Stimulated activated effector memory CD8-positive, alpha-beta T cell treated with anti-CD3 and anti-CD28 coated beads, Interleukin-12 subunit alpha, Interleukin-12 subunit beta, amount 100 ng/mL, for 72 hours (primary cell): ENCODE results near the gene MEIS1.

ENCODE experiments used
- ATAC-seq: fragments of 150-1000 bp; cut with Tn5 transposase; 2 replicates; pipeline ENCODE4 v1.10.0; 2021
- DNase-seq, 2 donors: peaks; one replicate each; pipeline ENCODE4 v3.0.0; 2021 to 2022; ENCODE audit warnings: low spot score in 2 of 2
- H3K27ac Mint-ChIP-seq: one replicate; pipeline ENCODE4 v1.8.0; 2022; ENCODE audit warnings: mild to moderate bottlenecking, mixed read lengths
- H3K36me3 Mint-ChIP-seq: one replicate; pipeline ENCODE4 v1.8.0; 2022; ENCODE audit warnings: mild to moderate bottlenecking, mixed read lengths
- H3K4me1 Mint-ChIP-seq: one replicate; pipeline ENCODE4 v1.8.0; 2022; ENCODE audit warnings: mixed read lengths
- H3K4me3 Mint-ChIP-seq: one replicate; pipeline ENCODE4 v1.8.0; 2022; ENCODE audit warnings: mild to moderate bottlenecking, mixed read lengths
- H3K9me3 Mint-ChIP-seq: one replicate; pipeline ENCODE4 v1.8.0; 2022; ENCODE audit warnings: mixed read lengths

Gene MEIS1

GRCh38 chr2:66497431-66498288 lies 62.7 kb downstream of the MEIS1 start:
- Mint-ChIP-seq H3K36me3 (no peaks in the 10 kb centered on the region), H3K27ac (no peak overlapping the region), H3K9me3 (peaks cover 2% of the 10 kb centered on the region), H3K4me3 (no peak overlapping the region), H3K4me1 (no peaks in the 10 kb centered on the region)
- DNase-seq: no peak
- no peak for ATAC-seq

DNA sequence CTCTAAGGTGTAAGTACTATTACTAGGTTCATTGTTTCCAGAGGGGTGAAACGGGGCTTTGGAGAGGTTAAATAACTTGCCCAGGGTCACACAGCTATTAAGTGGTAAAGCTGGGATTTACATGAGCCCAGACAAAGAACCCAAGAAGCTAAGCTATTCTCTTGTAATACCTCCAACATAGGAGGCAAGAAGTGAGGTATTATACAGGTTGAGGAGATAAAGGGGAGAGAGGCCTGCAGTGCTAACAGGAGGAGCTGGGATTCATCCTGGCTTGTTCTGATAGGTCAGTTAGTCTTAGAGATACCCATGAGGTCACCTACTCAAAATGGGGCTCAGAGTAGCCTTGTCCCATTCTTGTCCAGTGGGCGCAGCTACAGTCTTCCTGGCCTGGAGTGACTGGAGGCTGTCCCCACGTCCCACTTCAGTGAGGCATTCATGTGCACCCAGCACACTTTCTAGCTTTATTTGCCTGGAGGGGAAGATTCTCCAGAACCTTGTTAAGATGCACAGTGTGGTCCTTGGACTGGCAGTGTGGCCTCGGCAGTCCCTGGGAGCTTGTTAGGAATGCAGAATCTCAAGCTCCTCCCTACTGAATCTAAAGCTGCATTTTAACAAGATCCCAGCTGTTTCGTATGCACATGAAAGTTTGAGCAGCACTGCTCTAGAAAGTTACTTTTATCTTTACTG lies 63.5 kb downstream of the MEIS1 start:
- Mint-ChIP-seq H3K9me3 (peaks cover 2% of the 10 kb centered on the region), H3K27ac (no peak overlapping the region), H3K4me1 (no peaks in the 10 kb centered on the region), H3K4me3 (no peak overlapping the region), H3K36me3 (no peaks in the 10 kb centered on the region)
- DNase-seq (no peak), ATAC-seq (no peak)

DNA sequence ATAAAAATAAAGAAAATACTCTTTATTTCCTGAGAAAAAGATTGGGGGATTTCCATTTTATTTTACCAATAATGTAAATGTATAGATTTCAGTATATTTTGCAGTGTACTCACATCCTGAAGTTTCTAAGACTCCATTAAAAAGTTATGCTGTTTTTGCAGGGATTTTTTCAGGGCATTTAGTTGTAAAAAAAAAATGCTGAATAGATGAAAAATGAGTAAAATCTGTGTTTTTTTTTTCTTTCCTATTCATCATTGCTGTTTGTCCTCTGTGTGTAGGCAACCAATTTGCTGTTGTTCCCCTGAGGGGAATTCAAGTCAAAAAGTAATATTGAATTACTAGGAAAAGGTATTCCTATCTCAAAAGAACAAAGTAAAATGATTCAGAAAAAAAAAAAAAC lies 66.3 kb downstream of the MEIS1 start:
- H3K27ac Mint-ChIP-seq: no peak overlapping the region
- H3K4me3 Mint-ChIP-seq: no peak overlapping the region
- ATAC-seq: no peak
- no peaks in the 10 kb centered on the region for H3K36me3 Mint-ChIP-seq
- H3K4me1 Mint-ChIP-seq: no peaks in the 10 kb centered on the region
- DNase-seq: no peak
- no peaks in the 10 kb centered on the region for H3K9me3 Mint-ChIP-seq

- H3K9me3 Mint-ChIP-seq: no peaks in the 10 kb centered on the region
- no peak overlapping the region for H3K27ac Mint-ChIP-seq
- no peaks in the 10 kb centered on the region for H3K4me1 Mint-ChIP-seq
- H3K4me3 Mint-ChIP-seq: no peak overlapping the region
- DNase-seq (no peak), ATAC-seq (no peak)
- no peaks in the 10 kb centered on the region for H3K36me3 Mint-ChIP-seq
Observed at GRCh38 chr2:66506265-66506664, 71.3 kb downstream of the MEIS1 start.

DNA sequence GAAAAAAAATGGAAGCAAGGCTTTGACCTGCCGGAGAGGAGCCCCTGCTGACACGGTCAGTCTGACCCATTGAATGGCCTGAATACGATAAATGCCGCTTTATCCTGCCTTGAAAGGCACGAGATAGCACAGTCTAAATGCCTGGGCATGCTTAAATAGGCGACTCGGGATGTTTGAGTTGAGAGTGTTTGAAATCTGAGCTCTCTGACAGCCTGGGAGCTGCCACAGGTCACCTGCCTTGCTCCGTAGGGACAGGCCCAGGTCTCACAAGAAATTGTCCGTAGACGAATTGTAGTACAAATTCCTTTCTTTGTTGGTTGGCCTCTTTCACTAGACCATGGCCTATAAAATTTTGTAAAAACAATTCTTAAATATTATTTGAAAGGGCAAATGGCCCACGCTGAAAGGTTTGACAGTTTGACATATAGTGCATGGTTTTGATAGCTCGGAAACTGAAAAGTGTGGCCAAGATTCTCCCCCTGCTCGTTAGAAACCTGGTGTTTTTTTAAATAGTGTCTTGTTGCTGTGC lies 72.8 kb downstream of the MEIS1 start:
- no peaks in the 10 kb centered on the region for H3K36me3 Mint-ChIP-seq
- ATAC-seq (no peak), DNase-seq (no peak)
- H3K4me1 Mint-ChIP-seq: no peaks in the 10 kb centered on the region
- H3K27ac Mint-ChIP-seq: no peak overlapping the region
- H3K9me3 Mint-ChIP-seq: no peaks in the 10 kb centered on the region
- H3K4me3 Mint-ChIP-seq: no peak overlapping the region

GRCh38 chr2:66508484-66509071 lies 73.7 kb downstream of the MEIS1 start:
- H3K4me3 Mint-ChIP-seq: no peak overlapping the region
- H3K4me1 Mint-ChIP-seq: no peaks in the 10 kb centered on the region
- H3K9me3 Mint-ChIP-seq: no peaks in the 10 kb centered on the region
- ATAC-seq (no peak), DNase-seq (no peak)
- no peak overlapping the region for H3K27ac Mint-ChIP-seq
- H3K36me3 Mint-ChIP-seq: no peaks in the 10 kb centered on the region

GRCh38 chr2:66509326-66509811 lies 74.4 kb downstream of the MEIS1 start:
- Mint-ChIP-seq H3K27ac (no peak overlapping the region), H3K4me1 (no peaks in the 10 kb centered on the region), H3K4me3 (no peak overlapping the region), H3K36me3 (no peaks in the 10 kb centered on the region), H3K9me3 (no peaks in the 10 kb centered on the region)
- no peak for DNase-seq
- ATAC-seq: no peak

- ATAC-seq (no peak), DNase-seq (no peak)
- Mint-ChIP-seq H3K4me1 (no peaks in the 10 kb centered on the region), H3K4me3 (no peak overlapping the region), H3K36me3 (no peaks in the 10 kb centered on the region), H3K27ac (no peak overlapping the region), H3K9me3 (no peaks in the 10 kb centered on the region)
Observed at GRCh38 chr2:66512626-66513025, 77.7 kb downstream of the MEIS1 start.

- no peaks in the 10 kb centered on the region for H3K4me1 Mint-ChIP-seq
- ATAC-seq (no peak), DNase-seq (no peak)
- no peaks in the 10 kb centered on the region for H3K36me3 Mint-ChIP-seq
- no peak overlapping the region for H3K27ac Mint-ChIP-seq
- H3K4me3 Mint-ChIP-seq: no peak overlapping the region
- no peaks in the 10 kb centered on the region for H3K9me3 Mint-ChIP-seq
Observed at GRCh38 chr2:66515743-66516142, 80.8 kb downstream of the MEIS1 start.

- no peak for ATAC-seq
Observed at GRCh38 chr2:66516499-66516898, 81.6 kb downstream of the MEIS1 start.

GRCh38 chr2:66517772-66518171 lies 82.8 kb downstream of the MEIS1 start:
- no peak for DNase-seq
- no peak for ATAC-seq
- Mint-ChIP-seq H3K4me1 (no peaks in the 10 kb centered on the region), H3K36me3 (no peaks in the 10 kb centered on the region), H3K27ac (no peak overlapping the region), H3K9me3 (peaks cover 2% of the 10 kb centered on the region), H3K4me3 (no peak overlapping the region)

More at GRCh38 chr2:66516499-66516898, 81.6 kb downstream of the MEIS1 start:
- no peak for DNase-seq
- H3K4me1 Mint-ChIP-seq: no peaks in the 10 kb centered on the region
- H3K4me3 Mint-ChIP-seq: no peak overlapping the region
- no peaks in the 10 kb centered on the region for H3K9me3 Mint-ChIP-seq
- H3K27ac Mint-ChIP-seq: no peak overlapping the region
- H3K36me3 Mint-ChIP-seq: no peaks in the 10 kb centered on the region

- no peaks in the 10 kb centered on the region for H3K36me3 Mint-ChIP-seq
- H3K9me3 Mint-ChIP-seq: peaks cover 2% of the 10 kb centered on the region
Observed at GRCh38 chr2:66519264-66519843, 84.4 kb downstream of the MEIS1 start.

DNA sequence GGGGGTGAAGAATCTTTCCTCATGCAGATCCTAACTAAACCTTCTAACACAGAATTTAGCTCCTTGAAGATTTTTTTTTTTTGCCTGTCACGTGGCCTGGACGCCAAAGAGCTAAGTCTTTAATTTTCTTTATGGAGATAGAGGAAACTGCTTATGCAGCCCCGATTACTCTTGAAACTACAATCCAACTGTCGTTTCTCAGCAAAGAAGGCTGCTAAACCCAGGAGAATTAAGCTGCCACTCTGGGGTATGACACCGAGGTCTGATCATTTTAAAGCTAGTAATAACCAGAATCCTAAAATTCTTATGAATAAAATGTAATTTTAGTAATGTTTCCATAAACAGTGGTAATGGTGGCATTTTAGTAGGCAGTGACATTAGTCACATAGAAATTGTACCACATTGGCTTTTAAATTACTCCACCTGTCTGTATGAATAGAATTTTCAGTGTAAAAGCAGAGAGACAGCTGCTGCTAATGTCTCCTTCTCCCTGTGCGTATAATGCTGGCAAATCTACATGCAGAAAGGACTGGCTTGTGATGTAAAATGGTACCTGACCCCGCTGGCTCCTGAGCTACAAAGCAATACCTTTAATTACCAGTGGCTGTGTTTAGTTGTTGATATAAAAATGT lies 86.5 kb downstream of the MEIS1 start:
- H3K36me3 Mint-ChIP-seq: no peaks in the 10 kb centered on the region
- DNase-seq: no peak
- H3K27ac Mint-ChIP-seq: no peak overlapping the region
- H3K9me3 Mint-ChIP-seq: peaks cover 2% of the 10 kb centered on the region
- ATAC-seq: no peak
- no peak overlapping the region for H3K4me3 Mint-ChIP-seq
- no peaks in the 10 kb centered on the region for H3K4me1 Mint-ChIP-seq

More at GRCh38 chr2:66519264-66519843, 84.4 kb downstream of the MEIS1 start:
- Mint-ChIP-seq H3K4me3 (no peak overlapping the region), H3K4me1 (no peaks in the 10 kb centered on the region), H3K27ac (no peak overlapping the region)
- no peak for DNase-seq
- no peak for ATAC-seq

- Mint-ChIP-seq H3K27ac (no peak overlapping the region), H3K36me3 (no peaks in the 10 kb centered on the region), H3K9me3 (peaks cover 2% of the 10 kb centered on the region), H3K4me1 (no peaks in the 10 kb centered on the region), H3K4me3 (no peak overlapping the region)
- ATAC-seq (no peak), DNase-seq (no peak)
Observed at GRCh38 chr2:66522611-66523376, 87.9 kb downstream of the MEIS1 start.
